H9 (cell line): ENCODE measurements around the gene TLK2. TPM values are rescaled to one million over a fixed set of nuclear protein-coding genes. Genes with fewer than 3 reads are reported as not detected.
"Not testable (repeated sequence)": the region's sequence is repeated elsewhere in the genome, so short reads cannot be mapped to it uniquely, and the experiment has no call there.

Experiments used
- DNase-seq: peaks from one replicate; pipeline ENCODE4 v3.0.0-alpha.2; 2017
- H2AFZ ChIP-seq: one replicate; pipeline ENCODE4 v1.6.1; 2013; ENCODE audit warnings: mild to moderate bottlenecking, low read length, control low read depth, moderate library complexity
- H2AK5ac ChIP-seq: 2 replicates; pipeline ENCODE4 v1.6.1; 2013; ENCODE audit warnings: low read length, control low read depth, mixed read lengths; ENCODE audit not compliant: insufficient read length
- H2BK120ac ChIP-seq: one replicate; pipeline ENCODE4 v1.6.1; 2013; ENCODE audit warnings: low read depth, mild to moderate bottlenecking, low read length, control low read depth, inconsistent platforms; ENCODE audit not compliant: poor library complexity, severe bottlenecking
- H2BK12ac ChIP-seq: 2 replicates; pipeline ENCODE4 v1.6.1; 2013; ENCODE audit warnings: low read length, control low read depth, mixed read lengths, low read depth; ENCODE audit not compliant: insufficient read length
- H2BK15ac ChIP-seq: 2 replicates; pipeline ENCODE4 v1.6.1; 2013; ENCODE audit warnings: low read depth, low read length, control low read depth
- H2BK20ac ChIP-seq: one replicate; pipeline ENCODE4 v1.6.1; 2013; ENCODE audit warnings: low read depth, mild to moderate bottlenecking, low read length, control low read depth, inconsistent platforms; ENCODE audit not compliant: poor library complexity, severe bottlenecking
- H2BK5ac ChIP-seq: 2 replicates; pipeline ENCODE4 v1.6.1; 2013; ENCODE audit warnings: low read length, control low read depth, mixed read lengths; ENCODE audit not compliant: insufficient read length
- H3K14ac ChIP-seq: 2 replicates; pipeline ENCODE4 v1.6.1; 2013; ENCODE audit warnings: low read length, control low read depth; ENCODE audit not compliant: insufficient read depth
- H3K18ac ChIP-seq: 2 replicates; pipeline ENCODE4 v1.6.1; 2013; ENCODE audit warnings: low read depth, mild to moderate bottlenecking, mixed read lengths, low read length, control low read depth; ENCODE audit not compliant: insufficient read length
- H3K23ac ChIP-seq: 2 replicates; pipeline ENCODE4 v1.6.1; 2013; ENCODE audit warnings: low read length, control low read depth, mixed read lengths, low read depth; ENCODE audit not compliant: insufficient read length
- H3K23me2 ChIP-seq: 2 replicates; pipeline ENCODE4 v1.6.1; 2013; ENCODE audit warnings: low read depth, mild to moderate bottlenecking, mixed read lengths, low read length, control low read depth; ENCODE audit not compliant: insufficient read length, poor library complexity, severe bottlenecking
- H3K27ac ChIP-seq: 2 replicates; pipeline ENCODE4 v1.5.1; 2013; ENCODE audit warnings: low read length, control low read depth, mixed read lengths, low read depth; ENCODE audit not compliant: insufficient read length
- H3K27me3 ChIP-seq: 2 replicates; pipeline ENCODE4 v1.6.1; 2013; ENCODE audit warnings: low read length, control low read depth, inconsistent platforms; ENCODE audit not compliant: insufficient read depth
- H3K4ac ChIP-seq: 2 replicates; pipeline ENCODE4 v1.6.1; 2013; ENCODE audit warnings: low read depth, mild to moderate bottlenecking, control low read depth, inconsistent platforms, low read length, moderate library complexity
- H3K4me1 ChIP-seq: 2 replicates; pipeline ENCODE4 v1.6.1; 2013; ENCODE audit warnings: low read length, control low read depth, inconsistent platforms; ENCODE audit not compliant: insufficient read depth
- H3K4me2 ChIP-seq: 2 replicates; pipeline ENCODE4 v1.6.1; 2013; ENCODE audit warnings: low read length, control low read depth, mixed read lengths; ENCODE audit not compliant: insufficient read length, insufficient read depth
- H3K56ac ChIP-seq: 2 replicates; pipeline ENCODE4 v1.6.1; 2013; ENCODE audit warnings: low read depth, mild to moderate bottlenecking, mixed read lengths, low read length, control low read depth; ENCODE audit not compliant: insufficient read length
- H3K79me1 ChIP-seq: 2 replicates; pipeline ENCODE4 v1.6.1; 2013; ENCODE audit warnings: low read depth, mild to moderate bottlenecking, moderate library complexity, low read length, control low read depth, inconsistent platforms; ENCODE audit not compliant: insufficient read depth, poor library complexity, severe bottlenecking
- H3K79me2 ChIP-seq: 2 replicates; pipeline ENCODE4 v1.6.1; 2013; ENCODE audit warnings: low read length, control low read depth, inconsistent platforms; ENCODE audit not compliant: insufficient read depth
- H3K9ac ChIP-seq: 2 replicates; pipeline ENCODE4 v1.6.1; 2013; ENCODE audit warnings: low read length, control low read depth, mixed read lengths; ENCODE audit not compliant: insufficient read length; ENCODE audit errors: extremely low read depth
- H3K9me3 ChIP-seq: one replicate; pipeline ENCODE4 v1.6.1; 2013; ENCODE audit warnings: low read depth, low read length, inconsistent platforms; ENCODE audit not compliant: control insufficient read depth
- H3T11ph ChIP-seq: one replicate; pipeline ENCODE4 v1.6.1; 2013; ENCODE audit warnings: mild to moderate bottlenecking, low read length, control low read depth, inconsistent platforms
- H4K20me1 ChIP-seq: one replicate; pipeline ENCODE4 v1.6.1; 2013; ENCODE audit not compliant: control insufficient read depth, insufficient read length, insufficient read depth
- H4K5ac ChIP-seq: 2 replicates; pipeline ENCODE4 v1.6.1; 2013; ENCODE audit warnings: low read depth, mild to moderate bottlenecking, mixed read lengths, low read length, control low read depth; ENCODE audit not compliant: insufficient read length
- H4K8ac ChIP-seq: replicated peaks from 2 replicates; pipeline ENCODE4 v1.6.1; 2013; ENCODE audit warnings: low read length, control low read depth, mixed read lengths, low read depth; ENCODE audit not compliant: insufficient read length
- H4K91ac ChIP-seq: 2 replicates; pipeline ENCODE4 v1.6.1; 2013; ENCODE audit warnings: low read depth, mild to moderate bottlenecking, moderate library complexity, mixed read lengths, low read length, control low read depth; ENCODE audit not compliant: insufficient read length
- H3K27ac Mint-ChIP-seq, 3 experiments: 2 replicates in 2 of 3; 3 replicates in 1 of 3; pipeline ENCODE4 v1.8.0; 2020 to 2021; ENCODE audit warnings: mixed read lengths in 3 of 3, mild to moderate bottlenecking in 1 of 3, moderate library complexity in 1 of 3
- H3K27me3 Mint-ChIP-seq: 2 replicates; pipeline ENCODE4 v1.8.0; 2021; ENCODE audit warnings: low read depth, mild to moderate bottlenecking, moderate library complexity, mixed read lengths
- H3K36me3 Mint-ChIP-seq, 3 experiments: 2 replicates in 2 of 3; 3 replicates in 1 of 3; pipeline ENCODE4 v1.8.0; 2020 to 2021; ENCODE audit warnings: low read depth in 3 of 3, mixed read lengths in 3 of 3; ENCODE audit not compliant: insufficient read depth in 1 of 3
- H3K4me1 Mint-ChIP-seq, 2 experiments: 2 replicates each; pipeline ENCODE4 v1.8.0; 2020; ENCODE audit warnings: mixed read lengths in 2 of 2
- H3K4me3 Mint-ChIP-seq, 2 experiments: 2 replicates in 1 of 2; 3 replicates in 1 of 2; pipeline ENCODE4 v1.8.0; 2020 to 2021; ENCODE audit warnings: mild to moderate bottlenecking in 2 of 2, mixed read lengths in 2 of 2, moderate library complexity in 1 of 2
- H3K9me3 Mint-ChIP-seq, 2 experiments: 2 replicates in 1 of 2; 3 replicates in 1 of 2; pipeline ENCODE4 v1.8.0; 2020; ENCODE audit warnings: mild to moderate bottlenecking in 2 of 2, mixed read lengths in 2 of 2, moderate library complexity in 1 of 2
- WGBS: extraction: QIAGEN DNeasy Blood & Tissue Kit; methylation state at CpG from one replicate; pipeline ENCODE4 v1.1.7; 2013; ENCODE audit warnings: missing lambda C conversion rate, low lambda C conversion rate, mixed read lengths; ENCODE audit not compliant: insufficient read length; ENCODE audit errors: extremely low coverage; 5-methylcytosine and 5-hydroxymethylcytosine counted together
- total RNA-seq: library from RNA; stranded (reverse); gene quantifications from 2 replicates; pipeline ENCODE4 v1.2.1, GENCODE V29; 2021

Gene TLK2
- total RNA-seq, 1 experiment from 2014 or later, result 63.7 TPM

- not testable (repeated sequence) for H3K56ac ChIP-seq, H2BK12ac ChIP-seq, H3K27me3 Mint-ChIP-seq, H2BK120ac ChIP-seq, H3K14ac ChIP-seq, H3K9me3 ChIP-seq, H2BK20ac ChIP-seq, H3K9ac ChIP-seq, H3K27me3 ChIP-seq, H3K4me1 Mint-ChIP-seq, H4K91ac ChIP-seq, H3K9me3 Mint-ChIP-seq, H3K23me2 ChIP-seq, H2AFZ ChIP-seq, H2AK5ac ChIP-seq, H3K79me1 ChIP-seq, H3K4me3 Mint-ChIP-seq, H2BK15ac ChIP-seq, H3K79me2 ChIP-seq, DNase-seq, H3K4ac ChIP-seq, H3K4me1 ChIP-seq, H4K5ac ChIP-seq, H3T11ph ChIP-seq, H4K20me1 ChIP-seq, H3K18ac ChIP-seq, H3K23ac ChIP-seq, H2BK5ac ChIP-seq, H4K8ac ChIP-seq, H3K4me2 ChIP-seq, H3K27ac Mint-ChIP-seq, H3K27ac ChIP-seq
- peaks cover 2 to 20% (median 7%) of the 10 kb centered on the region in 3 experiments; a peak in 5 of 7 replicates for H3K36me3 Mint-ChIP-seq
- no CpG with 5 or more reads among the region's 11 CpGs for WGBS
Observed at GRCh38 chr17:62516376-62516775, 37.8 kb downstream of the TLK2 start.

GRCh38 chr17:62521295-62521694 lies 42.7 kb downstream of the TLK2 start:
- not testable (repeated sequence) for H3K27me3 ChIP-seq, H3K9ac ChIP-seq, H2BK5ac ChIP-seq, H3K23ac ChIP-seq, H3K4me1 ChIP-seq, H3K4me3 Mint-ChIP-seq, H4K20me1 ChIP-seq, H3K79me2 ChIP-seq, H2AK5ac ChIP-seq, H3K4me1 Mint-ChIP-seq, H2BK20ac ChIP-seq, H4K91ac ChIP-seq, H3K27ac Mint-ChIP-seq, H3K79me1 ChIP-seq, H3K23me2 ChIP-seq, H2AFZ ChIP-seq, H3K27me3 Mint-ChIP-seq, H3K4ac ChIP-seq, H3K9me3 Mint-ChIP-seq, H2BK120ac ChIP-seq, H3K14ac ChIP-seq, DNase-seq, H3K9me3 ChIP-seq, H4K8ac ChIP-seq, H3K18ac ChIP-seq, H3T11ph ChIP-seq, H2BK15ac ChIP-seq, H3K4me2 ChIP-seq, H4K5ac ChIP-seq, H2BK12ac ChIP-seq, H3K56ac ChIP-seq, H3K27ac ChIP-seq
- H3K36me3 Mint-ChIP-seq, result peaks cover 4 to 29% (median 26%) of the 10 kb centered on the region in 3 experiments; a peak in 5 of 7 replicates
- no CpG with 5 or more reads among the region's 5 CpGs for WGBS
